HG03354 (cell line): Measurements from ENCODE around the gene LRRK1.

ENCODE experiments used
- ATAC-seq: cut with Tn5 transposase; IDR thresholded peaks from one replicate; pipeline ENCODE4 v1.9.1; 2021; ENCODE audit warnings: mild to moderate bottlenecking; ENCODE audit not compliant: unreplicated experiment, poor library complexity, severe bottlenecking

Gene LRRK1

DNA sequence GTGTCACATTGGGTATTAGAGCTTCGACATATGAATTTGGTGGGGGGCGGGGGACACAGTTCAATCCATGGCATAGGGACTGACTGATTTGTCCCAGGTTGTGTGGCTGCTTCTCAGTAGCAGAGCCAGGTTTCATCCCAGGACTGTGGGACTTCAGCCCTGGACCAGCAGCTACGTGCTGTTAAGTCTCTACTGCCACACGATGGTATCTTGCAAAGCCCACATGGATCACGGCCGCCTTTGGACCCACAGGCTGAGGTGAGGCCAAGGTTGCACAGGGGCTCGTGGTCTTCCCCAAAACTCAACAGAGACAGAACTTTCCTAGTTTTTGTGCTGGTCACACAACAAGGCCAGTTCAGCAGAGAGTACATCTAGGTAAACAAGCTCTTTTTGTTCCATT lies 97.4 kb downstream of the LRRK1 start:
- no peak for ATAC-seq

DNA sequence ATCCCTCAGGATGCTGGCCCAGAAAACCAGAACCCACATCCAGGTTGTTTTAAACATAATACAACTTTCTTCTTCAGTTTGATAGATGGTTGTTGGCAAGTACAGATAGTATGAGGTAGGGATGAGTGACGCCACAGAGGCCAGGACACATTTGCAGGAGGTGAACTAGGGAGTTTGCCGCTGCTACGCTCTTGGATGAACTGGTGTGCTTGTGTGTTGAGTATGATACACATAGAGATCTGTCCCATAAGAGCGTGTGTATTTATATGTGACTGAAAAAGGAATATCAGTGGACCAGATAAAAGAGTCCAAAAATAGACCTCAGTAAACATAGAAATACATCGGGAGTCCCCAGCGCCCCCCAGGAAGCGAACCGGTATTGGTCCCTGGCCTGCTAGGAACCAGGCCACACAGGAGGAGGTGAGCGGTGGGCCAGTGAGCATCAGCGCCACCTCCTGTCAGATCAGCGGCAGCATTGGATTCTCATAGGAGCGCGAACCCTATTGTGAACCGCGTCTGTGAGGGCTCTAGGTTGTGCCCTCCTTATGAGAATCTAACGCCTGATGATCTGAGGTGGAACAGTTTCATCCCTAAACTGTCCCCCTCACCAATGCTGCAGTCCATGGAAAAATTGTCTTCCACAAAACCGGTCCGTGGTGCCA lies 98.1 kb downstream of the LRRK1 start:
- ATAC-seq, result no peak

DNA sequence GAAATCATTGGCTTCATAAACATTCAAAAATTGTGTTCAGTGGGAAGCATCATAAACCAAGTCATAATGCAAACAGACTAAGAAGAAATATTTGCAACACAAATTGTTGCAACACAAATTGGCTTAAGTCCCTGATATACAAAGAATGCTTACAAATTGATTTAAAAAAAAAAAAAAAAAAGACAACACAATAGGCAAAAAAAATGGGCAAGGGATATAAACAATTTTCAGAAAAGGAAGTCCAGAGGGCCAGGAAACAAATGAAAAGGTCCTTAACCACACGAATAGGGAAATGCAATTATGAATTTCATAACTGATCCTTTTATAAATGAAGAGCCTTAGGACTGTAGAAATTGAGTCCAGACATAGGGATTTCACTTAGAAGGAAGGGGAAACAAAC lies 98.9 kb downstream of the LRRK1 start:
- ATAC-seq, result no peak

GRCh38 chr15:101018450-101018849 lies 99.3 kb downstream of the LRRK1 start:
- ATAC-seq, result no peak

- ATAC-seq, result no peak
These were observed 100.3 kb downstream of the LRRK1 start for GRCh38 chr15:101019366-101019896.

DNA sequence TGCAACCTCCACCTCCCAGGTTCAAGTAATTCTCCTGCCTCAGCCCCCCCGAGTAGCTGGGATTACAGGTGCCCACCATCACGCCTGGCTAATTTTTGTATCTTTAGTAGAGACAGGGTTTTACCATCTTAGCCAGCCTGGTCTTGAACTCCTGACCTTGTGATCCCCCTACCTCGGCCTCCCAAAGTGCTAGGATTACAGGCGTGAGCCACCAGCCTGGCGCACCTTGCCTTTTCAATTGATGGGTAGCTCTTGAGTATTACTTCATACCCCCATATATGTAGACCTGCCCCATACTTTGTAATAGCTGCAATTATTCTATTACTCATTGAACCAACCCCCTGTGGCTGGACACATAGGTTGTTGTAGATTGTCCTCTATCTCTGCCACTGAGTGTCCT lies 101.3 kb downstream of the LRRK1 start:
- ATAC-seq, result no peak

- no peak for ATAC-seq
These were observed 101.8 kb downstream of the LRRK1 start for GRCh38 chr15:101020945-101021344.

- ATAC-seq, result no peak
These were observed 103.1 kb downstream of the LRRK1 start for GRCh38 chr15:101022306-101022705.

- ATAC-seq, result no peak
These were observed 103.7 kb downstream of the LRRK1 start for GRCh38 chr15:101022876-101023275.

DNA sequence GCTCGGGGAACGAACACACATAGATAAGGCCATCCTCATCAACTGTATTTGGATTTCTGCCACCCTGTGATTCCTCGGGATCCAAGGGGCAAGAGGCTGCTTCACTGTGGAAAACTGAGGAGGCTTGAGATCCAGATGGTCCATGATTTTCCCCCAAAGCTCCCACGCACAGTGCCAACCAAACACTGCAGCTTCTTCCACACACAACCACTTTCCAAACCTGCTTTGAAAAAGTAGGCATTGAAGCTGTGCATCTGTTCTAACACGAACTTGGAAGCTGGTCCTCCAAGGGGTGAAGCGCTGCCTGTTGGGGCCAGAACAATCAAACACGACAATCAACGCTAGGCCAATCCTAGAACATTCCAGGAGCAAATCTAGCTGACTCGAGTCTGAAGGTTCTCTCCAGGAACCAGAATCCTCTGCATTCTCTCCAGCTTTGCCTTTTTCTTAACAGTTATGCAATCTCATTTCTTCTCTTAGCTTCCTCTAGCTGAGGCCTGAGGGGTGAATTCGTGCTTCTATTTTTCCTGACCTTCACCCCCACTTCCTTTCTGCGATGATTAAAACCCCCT lies 104.4 kb downstream of the LRRK1 start:
- ATAC-seq, result no peak

DNA sequence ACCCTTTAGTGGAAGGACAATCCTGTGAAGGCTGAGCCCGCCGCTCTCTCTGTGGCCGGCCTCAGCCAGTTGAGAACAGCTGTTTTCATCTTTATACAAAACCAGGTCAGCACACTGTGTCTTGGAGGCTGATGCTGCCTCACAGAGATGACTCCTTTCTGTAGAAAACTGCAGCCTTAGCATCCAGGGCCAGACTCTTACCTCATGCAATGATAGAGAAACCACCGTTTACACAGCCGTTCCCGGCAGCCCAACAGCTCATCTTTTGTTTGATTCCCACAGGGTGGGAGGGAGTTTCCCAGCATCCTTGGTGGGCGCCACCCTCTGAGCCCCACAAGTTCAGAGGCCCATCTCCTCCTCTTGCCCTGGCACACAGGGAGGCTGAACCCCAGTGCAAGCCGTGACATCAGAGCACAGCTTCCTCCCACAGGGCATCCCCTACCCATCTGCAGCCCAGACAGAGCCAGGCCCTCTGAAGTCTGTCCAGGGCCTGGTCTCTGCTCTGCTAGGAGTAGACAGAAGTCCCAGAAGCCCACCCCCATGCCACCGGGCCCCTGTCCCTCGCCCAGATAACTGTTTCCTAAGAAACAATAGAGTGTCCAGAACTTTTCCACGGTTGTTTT lies 105.0 kb downstream of the LRRK1 start:
- ATAC-seq, result no peak

GRCh38 chr15:101024706-101025500 lies 105.7 kb downstream of the LRRK1 start:
- ATAC-seq, result no peak

- no peak for ATAC-seq
These were observed 106.3 kb downstream of the LRRK1 start for GRCh38 chr15:101025501-101025885.

GRCh38 chr15:101025896-101026631 lies 106.9 kb downstream of the LRRK1 start:
- no peak for ATAC-seq

DNA sequence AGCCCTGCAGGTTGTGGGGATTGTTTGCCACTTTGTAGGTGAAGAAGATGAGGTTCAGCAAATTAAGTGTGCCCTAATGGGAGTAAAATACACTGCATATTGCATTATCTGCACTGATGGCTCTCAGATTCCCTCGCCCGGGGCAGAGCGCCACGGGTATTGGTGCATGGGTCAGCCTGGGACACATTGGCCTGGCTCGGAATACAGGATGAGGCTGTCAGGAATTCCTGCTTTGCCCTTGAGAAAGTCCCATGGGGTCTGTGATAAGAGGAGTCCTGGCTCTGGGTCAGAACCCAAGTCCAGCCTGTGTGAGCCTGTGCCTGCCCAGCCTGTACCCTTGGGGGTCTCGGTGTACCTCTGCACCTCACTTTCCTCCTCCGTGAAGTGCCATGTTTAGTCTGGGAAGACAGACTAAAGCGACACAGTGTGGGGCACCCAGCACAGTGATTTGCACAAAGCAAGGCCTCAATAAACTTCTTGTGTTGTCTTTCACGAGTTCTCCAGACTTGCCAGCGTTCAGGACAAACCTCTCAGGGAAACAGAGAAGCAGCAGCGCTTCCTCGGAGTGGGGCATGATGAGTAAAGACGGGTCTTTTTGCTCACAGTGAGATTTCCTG lies 107.6 kb downstream of the LRRK1 start:
- no peak for ATAC-seq

GRCh38 chr15:101027273-101027901 lies 108.2 kb downstream of the LRRK1 start:
- ATAC-seq, result no peak

DNA sequence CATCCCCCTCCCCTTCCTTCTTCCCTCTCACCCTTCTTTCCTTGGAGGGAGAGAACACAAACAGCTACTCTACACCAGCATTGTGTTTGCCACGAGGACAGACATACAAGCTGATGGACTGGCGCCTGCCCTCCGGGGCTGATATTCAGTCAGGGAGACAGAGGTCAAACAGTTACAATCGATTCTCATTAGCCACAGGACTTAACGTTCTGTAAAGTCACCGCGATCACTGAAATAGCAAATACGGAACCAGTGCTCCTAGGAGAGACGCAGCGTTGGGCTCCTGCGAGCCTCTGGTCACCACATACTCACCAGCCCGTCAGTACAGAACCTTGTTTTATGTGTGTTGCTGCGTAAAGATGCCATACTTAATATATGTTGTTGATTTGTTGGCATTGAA lies 108.8 kb downstream of the LRRK1 start:
- ATAC-seq, result no peak

DNA sequence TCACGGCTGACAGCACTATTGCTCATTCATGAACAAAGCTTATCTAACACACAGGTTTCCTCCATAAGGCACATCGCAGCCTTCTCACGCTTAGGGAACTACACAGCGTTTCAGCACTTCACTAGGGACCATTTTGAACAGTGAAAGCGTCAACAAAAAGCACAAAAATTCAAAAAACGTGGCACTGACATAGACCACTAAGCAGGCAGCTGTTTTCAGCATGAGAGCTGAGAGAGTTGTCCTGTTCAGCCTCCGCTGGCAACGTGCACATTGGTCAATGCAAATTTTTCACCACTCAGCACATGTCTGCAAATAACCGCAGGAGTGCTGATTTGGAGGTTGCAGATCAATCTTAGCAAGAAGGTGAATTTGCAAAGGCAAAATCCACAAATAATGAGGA lies 109.2 kb downstream of the LRRK1 start:
- no peak for ATAC-seq
